ENCODE data around the gene RNF186.

- TF ChIP-seq CTCF (IDR thresholded peaks at IDR 0.05 in 8 of 11, conservative IDR thresholded peaks at IDR 0.05 in 3 of 11) (no peak), POLR2A (IDR thresholded peaks at IDR 0.05) (no peak)
Measured at GRCh38 chr1:19785660-19786059, 29.4 kb downstream of the RNF186 start.

Data from spleen (tissue), 7 donors.